ENCODE data around the gene LAG3.

The LAG3 gene

DNA sequence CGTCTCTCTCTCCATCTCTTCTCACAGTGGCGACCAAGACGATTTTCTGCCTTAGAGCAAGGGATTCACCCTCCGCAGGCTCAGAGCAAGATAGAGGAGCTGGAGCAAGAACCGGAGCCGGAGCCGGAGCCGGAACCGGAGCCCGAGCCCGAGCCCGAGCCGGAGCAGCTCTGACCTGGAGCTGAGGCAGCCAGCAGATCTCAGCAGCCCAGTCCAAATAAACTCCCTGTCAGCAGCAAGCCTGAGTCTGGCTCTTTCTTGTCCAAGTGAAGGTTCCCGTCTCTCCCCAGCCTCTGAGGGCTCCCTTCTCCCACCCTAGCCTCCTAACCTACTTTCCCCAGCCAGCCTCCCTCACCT, 5.9 kb downstream of the LAG3 start:
- peak overlapping the region; percentile 85 for H3K4me3 Mint-ChIP-seq
- H3K9me3 Mint-ChIP-seq = no peaks in the 10 kb centered on the region
- peaks cover 61% of the 10 kb centered on the region for H3K4me1 Mint-ChIP-seq
- peak overlapping the region; percentile 3 for H3K27ac Mint-ChIP-seq
- DNase-seq = peak; percentile 44
- TF ChIP-seq, protein P1, sequence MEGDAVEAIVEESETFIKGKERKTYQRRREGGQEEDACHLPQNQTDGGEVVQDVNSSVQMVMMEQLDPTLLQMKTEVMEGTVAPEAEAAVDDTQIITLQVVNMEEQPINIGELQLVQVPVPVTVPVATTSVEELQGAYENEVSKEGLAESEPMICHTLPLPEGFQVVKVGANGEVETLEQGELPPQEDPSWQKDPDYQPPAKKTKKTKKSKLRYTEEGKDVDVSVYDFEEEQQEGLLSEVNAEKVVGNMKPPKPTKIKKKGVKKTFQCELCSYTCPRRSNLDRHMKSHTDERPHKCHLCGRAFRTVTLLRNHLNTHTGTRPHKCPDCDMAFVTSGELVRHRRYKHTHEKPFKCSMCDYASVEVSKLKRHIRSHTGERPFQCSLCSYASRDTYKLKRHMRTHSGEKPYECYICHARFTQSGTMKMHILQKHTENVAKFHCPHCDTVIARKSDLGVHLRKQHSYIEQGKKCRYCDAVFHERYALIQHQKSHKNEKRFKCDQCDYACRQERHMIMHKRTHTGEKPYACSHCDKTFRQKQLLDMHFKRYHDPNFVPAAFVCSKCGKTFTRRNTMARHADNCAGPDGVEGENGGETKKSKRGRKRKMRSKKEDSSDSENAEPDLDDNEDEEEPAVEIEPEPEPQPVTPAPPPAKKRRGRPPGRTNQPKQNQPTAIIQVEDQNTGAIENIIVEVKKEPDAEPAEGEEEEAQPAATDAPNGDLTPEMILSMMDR (IDR thresholded peaks at IDR 0.05) = no peak
- peaks cover 15% of the 10 kb centered on the region for H3K27me3 Mint-ChIP-seq (ENCODE audit: low read depth, poor library complexity)
- peaks cover 36% of the 10 kb centered on the region for H3K36me3 Mint-ChIP-seq (ENCODE audit: low read depth)

DNA sequence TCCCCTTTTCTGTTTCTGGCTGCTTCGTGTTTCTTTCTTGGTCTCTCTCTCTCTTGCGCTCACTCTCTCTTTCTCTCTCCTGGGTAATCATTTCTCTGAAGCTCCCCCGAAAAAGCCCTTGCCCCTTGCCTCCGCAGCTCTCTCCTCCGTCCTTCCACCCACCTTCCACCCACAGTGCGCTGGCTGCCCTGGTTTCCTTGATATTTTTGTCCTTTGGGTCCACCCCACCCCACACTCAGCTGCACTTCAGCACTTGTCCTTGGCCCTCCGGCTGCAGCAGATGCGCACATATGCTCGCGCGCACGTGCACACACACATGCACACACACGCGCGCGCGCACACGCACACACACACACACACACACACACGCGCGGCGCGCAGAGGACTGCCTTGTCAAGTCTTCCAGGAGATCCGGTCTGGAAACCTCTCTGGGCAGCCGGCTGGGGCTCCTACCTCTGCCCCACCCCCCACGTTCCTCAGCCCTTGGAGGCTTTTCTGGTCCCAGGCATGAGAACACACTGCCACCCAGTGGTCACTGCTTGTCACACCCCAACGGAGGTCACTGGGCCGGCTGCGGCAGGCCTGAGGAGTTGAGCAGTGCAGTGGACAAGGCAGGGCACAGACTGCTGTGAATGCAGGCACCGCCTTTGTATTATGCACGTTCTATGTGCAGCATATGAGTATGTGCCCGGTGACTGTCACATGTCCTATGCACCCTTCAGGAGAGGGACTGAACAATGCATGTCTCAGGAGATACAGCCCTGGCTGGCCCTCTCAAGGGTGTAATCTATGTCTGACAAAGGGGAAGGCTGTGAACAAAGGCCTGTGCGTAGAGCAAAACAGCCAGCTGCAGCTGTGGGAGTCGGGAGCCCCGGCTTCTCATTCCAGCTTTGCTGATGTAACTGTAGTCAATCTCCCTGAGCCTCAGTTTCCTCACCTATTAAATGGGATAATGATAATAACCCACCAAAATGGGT, 6.5 kb downstream of the LAG3 start:
- Mint-ChIP-seq H3K9me3 (no peaks in the 10 kb centered on the region), H3K36me3 (ENCODE audit: low read depth) (peaks cover 36% of the 10 kb centered on the region), H3K27ac (peak overlapping the region; percentile 77), H3K4me1 (peaks cover 65% of the 10 kb centered on the region), H3K27me3 (ENCODE audit: low read depth, poor library complexity) (peaks cover 18% of the 10 kb centered on the region), H3K4me3 (peak overlapping the region; percentile 85)
- TF ChIP-seq, protein P1 (IDR thresholded peaks at IDR 0.05) = peak; percentile 80
- DNase-seq = peak; percentile 98

DNA sequence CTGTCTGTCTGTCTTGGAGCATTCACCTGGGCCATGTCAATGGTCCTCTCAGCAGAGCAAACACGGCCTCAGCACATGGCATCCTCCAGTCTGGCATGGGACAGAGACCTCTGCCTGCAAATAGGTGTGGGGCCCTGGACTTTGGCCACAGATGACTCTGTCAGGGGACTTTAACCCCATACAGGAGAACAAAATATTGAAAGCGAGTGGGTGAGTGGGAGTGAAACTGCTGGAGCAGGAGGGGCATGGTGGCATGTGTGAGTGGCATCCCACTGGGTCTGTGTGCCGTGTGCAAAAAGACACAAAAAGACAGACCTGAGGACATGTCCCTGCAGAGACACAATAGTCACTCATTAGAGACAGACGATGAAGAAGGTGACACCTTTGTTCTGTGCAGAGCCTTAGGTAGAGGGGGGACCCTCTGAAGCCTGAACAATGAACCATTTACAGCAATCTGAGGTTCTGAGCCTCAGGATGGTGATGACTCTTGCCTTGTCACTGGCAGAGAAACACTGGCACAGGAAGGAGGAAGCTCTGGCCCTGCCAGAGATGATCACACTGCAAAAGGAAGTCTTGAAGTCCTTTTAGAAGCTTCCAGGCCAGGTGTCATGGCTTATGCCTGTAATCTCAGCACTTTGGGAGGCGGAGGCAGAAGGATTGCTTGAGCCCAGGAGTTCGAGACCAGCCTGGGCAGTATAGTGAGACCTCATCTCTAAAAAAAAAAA, 7.5 kb downstream of the LAG3 start:
- H3K9me3 Mint-ChIP-seq = no peaks in the 10 kb centered on the region
- peaks cover 62% of the 10 kb centered on the region for H3K4me1 Mint-ChIP-seq
- TF ChIP-seq, protein P1 (IDR thresholded peaks at IDR 0.05) = no peak
- H3K27me3 Mint-ChIP-seq (ENCODE audit: low read depth, poor library complexity) = peaks cover 11% of the 10 kb centered on the region
- no peak overlapping the region for H3K4me3 Mint-ChIP-seq
- peaks cover 32% of the 10 kb centered on the region for H3K36me3 Mint-ChIP-seq (ENCODE audit: low read depth)
- no peak for DNase-seq
- peak overlapping the region; percentile 39 for H3K27ac Mint-ChIP-seq

DNA sequence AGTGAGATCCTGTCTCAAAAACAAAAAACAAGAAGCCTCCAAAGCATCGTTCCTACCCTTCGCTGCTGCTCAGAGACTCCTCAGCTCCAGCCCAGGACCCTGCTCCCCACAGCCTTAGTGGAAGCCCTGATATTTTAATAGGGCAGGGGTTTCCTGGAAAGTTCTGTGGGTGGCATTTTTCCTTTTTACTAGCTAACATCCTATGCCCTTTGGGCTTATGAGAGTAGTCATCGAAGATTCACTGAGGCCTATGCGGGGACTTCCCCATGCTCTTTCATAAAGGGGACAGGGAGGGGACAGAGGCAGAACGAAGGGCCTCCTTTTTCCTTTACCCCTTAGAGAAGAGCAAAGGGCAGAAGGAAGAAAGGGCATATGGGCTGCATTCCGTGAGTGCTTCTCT, 8.3 kb downstream of the LAG3 start:
- no peak overlapping the region for H3K4me3 Mint-ChIP-seq
- TF ChIP-seq, protein P1 (IDR thresholded peaks at IDR 0.05) = no peak
- H3K36me3 Mint-ChIP-seq (ENCODE audit: low read depth) = peaks cover 25% of the 10 kb centered on the region
- DNase-seq = no peak
- H3K4me1 Mint-ChIP-seq = peaks cover 59% of the 10 kb centered on the region
- H3K27ac Mint-ChIP-seq = no peak overlapping the region
- H3K9me3 Mint-ChIP-seq = no peaks in the 10 kb centered on the region
- H3K27me3 Mint-ChIP-seq (ENCODE audit: low read depth, poor library complexity) = peaks cover 9% of the 10 kb centered on the region

DNA sequence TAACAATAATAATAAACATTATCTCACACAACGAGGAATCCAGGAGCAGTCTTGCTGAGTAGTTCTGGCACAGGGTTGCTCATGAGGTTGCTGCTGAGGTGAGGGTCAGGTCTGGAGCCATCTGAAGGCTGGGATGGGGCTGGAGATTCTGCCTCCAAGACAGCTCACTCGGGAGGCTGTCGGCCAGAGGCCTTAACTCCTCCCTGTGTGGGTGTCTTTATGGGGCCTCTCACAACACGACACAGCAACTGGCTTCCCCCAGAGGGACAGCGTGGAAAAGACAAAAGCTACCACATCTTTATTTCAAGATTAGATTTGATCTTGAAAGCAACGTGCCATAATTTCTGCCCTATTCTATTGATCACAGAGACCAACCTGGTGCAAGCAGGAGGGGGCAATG, 9.8 kb downstream of the LAG3 start:
- H3K27ac Mint-ChIP-seq = no peak overlapping the region
- no peak overlapping the region for H3K4me3 Mint-ChIP-seq
- no peaks in the 10 kb centered on the region for H3K9me3 Mint-ChIP-seq
- peaks cover 12% of the 10 kb centered on the region for H3K36me3 Mint-ChIP-seq (ENCODE audit: low read depth)
- peaks cover 9% of the 10 kb centered on the region for H3K27me3 Mint-ChIP-seq (ENCODE audit: low read depth, poor library complexity)
- TF ChIP-seq, protein P1 (IDR thresholded peaks at IDR 0.05) = no peak
- DNase-seq = no peak
- H3K4me1 Mint-ChIP-seq = peaks cover 59% of the 10 kb centered on the region
